ENCODE results near the gene KCNJ3.

The KCNJ3 gene

DNA sequence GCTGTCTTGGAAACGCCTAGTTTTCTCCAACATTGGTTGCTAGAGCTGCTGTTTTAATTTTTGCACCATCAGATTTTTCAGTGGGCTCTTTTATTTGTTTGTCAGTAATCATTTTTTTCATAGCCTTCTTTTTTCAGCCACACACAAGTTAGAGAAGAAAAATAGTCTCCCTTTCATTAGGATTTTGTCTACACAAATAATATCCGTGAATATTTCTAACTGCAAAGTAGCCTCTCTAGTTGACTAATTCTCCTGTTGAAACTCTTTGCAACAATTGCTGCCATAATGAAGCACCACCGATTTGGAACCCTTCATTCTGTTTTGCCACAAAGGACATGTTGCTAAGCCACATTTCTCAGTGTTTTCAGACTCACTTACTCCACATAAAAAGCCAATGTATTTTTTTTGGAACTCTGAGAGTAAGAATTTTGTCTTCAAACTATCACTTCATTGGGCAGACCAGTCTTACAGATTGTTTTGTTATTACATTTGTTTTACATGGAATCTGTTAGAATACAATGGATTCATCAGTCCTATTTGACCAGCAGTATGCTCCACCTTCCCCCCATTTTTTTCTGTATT lies 9.6 kb downstream of the KCNJ3 start:
- H3K4me3 ChIP-seq (ENCODE audit: low read depth in 1 of 2, low read length in 2 of 2): no peak overlapping the region
- H4K20me1 ChIP-seq (ENCODE audit: insufficient read depth, low read length): no peaks in the 10 kb centered on the region
- H3K9me3 ChIP-seq (ENCODE audit: insufficient read depth, low read length, severe bottlenecking): no peaks in the 10 kb centered on the region
- TF ChIP-seq EZH2 (IDR thresholded peaks at IDR 0.05; ENCODE audit: borderline replicate concordance, low read depth, low read length, severe bottlenecking): no peak
- TF ChIP-seq, protein P1, sequence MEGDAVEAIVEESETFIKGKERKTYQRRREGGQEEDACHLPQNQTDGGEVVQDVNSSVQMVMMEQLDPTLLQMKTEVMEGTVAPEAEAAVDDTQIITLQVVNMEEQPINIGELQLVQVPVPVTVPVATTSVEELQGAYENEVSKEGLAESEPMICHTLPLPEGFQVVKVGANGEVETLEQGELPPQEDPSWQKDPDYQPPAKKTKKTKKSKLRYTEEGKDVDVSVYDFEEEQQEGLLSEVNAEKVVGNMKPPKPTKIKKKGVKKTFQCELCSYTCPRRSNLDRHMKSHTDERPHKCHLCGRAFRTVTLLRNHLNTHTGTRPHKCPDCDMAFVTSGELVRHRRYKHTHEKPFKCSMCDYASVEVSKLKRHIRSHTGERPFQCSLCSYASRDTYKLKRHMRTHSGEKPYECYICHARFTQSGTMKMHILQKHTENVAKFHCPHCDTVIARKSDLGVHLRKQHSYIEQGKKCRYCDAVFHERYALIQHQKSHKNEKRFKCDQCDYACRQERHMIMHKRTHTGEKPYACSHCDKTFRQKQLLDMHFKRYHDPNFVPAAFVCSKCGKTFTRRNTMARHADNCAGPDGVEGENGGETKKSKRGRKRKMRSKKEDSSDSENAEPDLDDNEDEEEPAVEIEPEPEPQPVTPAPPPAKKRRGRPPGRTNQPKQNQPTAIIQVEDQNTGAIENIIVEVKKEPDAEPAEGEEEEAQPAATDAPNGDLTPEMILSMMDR (IDR thresholded peaks at IDR 0.05; ENCODE audit: borderline replicate concordance, extremely low read depth, low read length, poor library complexity, severe bottlenecking): no peak
- no peak for ATAC-seq (ENCODE audit: insufficient read depth, low read depth)
- H3K36me3 ChIP-seq (ENCODE audit: insufficient read depth, low read length): no peaks in the 10 kb centered on the region
- no peak overlapping the region for H3K9ac ChIP-seq (ENCODE audit: low read depth, low read length)
- no peaks in the 10 kb centered on the region for H3K4me1 ChIP-seq (ENCODE audit: insufficient read depth, low read length)
- H3K27me3 ChIP-seq (ENCODE audit: insufficient read depth, low read length, poor library complexity): no peaks in the 10 kb centered on the region
- H3K4me2 ChIP-seq (ENCODE audit: insufficient read depth, low read length): no peak overlapping the region
- no peaks in the 10 kb centered on the region for H3K79me2 ChIP-seq (ENCODE audit: insufficient read depth, low read length)
- H2AFZ ChIP-seq (ENCODE audit: low read depth, low read length): no peak overlapping the region
- DNase-seq: no peak
- no peak overlapping the region for H3K27ac ChIP-seq (ENCODE audit: low read length)

DNA sequence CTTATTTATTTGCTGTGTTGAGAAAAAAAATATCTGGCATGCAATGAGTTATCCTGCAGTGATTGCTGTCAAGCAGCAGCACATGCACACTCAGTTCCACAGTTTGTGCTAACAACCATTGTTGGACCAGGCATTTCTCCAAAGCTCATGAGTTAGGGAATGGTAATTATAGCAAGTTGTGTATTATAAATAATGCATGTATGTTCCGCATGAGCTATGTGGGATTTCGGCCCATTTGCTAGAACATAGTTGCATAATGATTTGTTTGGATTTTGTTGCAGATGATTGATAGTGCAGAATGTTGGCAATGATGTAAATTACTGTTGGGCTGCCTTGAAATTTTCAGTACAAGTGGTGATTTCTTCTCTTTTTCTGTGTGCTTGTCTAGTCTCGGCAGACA lies 10.7 kb downstream of the KCNJ3 start:
- Histone ChIP-seq H2AFZ (ENCODE audit: low read depth, low read length) (no peak overlapping the region), H3K4me1 (ENCODE audit: insufficient read depth, low read length) (no peaks in the 10 kb centered on the region), H4K20me1 (ENCODE audit: insufficient read depth, low read length) (no peaks in the 10 kb centered on the region), H3K9ac (ENCODE audit: low read depth, low read length) (no peak overlapping the region), H3K27ac (ENCODE audit: low read length) (no peak overlapping the region), H3K36me3 (ENCODE audit: insufficient read depth, low read length) (no peaks in the 10 kb centered on the region), H3K79me2 (ENCODE audit: insufficient read depth, low read length) (no peaks in the 10 kb centered on the region), H3K27me3 (ENCODE audit: insufficient read depth, low read length, poor library complexity) (no peaks in the 10 kb centered on the region), H3K4me3 (ENCODE audit: low read depth in 1 of 2, low read length in 2 of 2) (no peak overlapping the region), H3K4me2 (ENCODE audit: insufficient read depth, low read length) (no peak overlapping the region), H3K9me3 (ENCODE audit: insufficient read depth, low read length, severe bottlenecking) (no peaks in the 10 kb centered on the region)
- ATAC-seq (ENCODE audit: insufficient read depth, low read depth) (no peak), DNase-seq (no peak)
- TF ChIP-seq EZH2 (IDR thresholded peaks at IDR 0.05; ENCODE audit: borderline replicate concordance, low read depth, low read length, severe bottlenecking): no peak
- TF ChIP-seq, protein P1 (IDR thresholded peaks at IDR 0.05; ENCODE audit: borderline replicate concordance, extremely low read depth, low read length, poor library complexity, severe bottlenecking): no peak

DNA sequence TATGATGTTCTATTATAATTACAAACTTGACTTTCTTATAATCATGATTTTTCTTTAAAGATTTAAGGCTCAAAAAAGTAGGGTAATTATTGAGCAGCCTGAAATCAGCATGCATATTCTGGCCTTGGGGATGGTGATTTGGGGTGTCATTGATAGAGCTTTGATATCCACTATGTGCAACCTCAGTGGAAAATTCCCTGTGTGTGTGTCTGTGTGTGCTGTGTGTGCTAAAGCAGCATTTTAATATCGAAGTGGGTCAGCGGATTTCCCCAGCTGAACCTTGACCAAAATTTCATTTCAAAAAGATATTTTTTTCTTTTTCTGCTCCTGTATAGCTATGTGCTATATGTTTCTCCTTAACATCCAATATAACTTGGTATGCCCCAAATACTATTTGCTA lies 11.6 kb downstream of the KCNJ3 start:
- H3K27me3 ChIP-seq (ENCODE audit: insufficient read depth, low read length, poor library complexity): no peaks in the 10 kb centered on the region
- no peak overlapping the region for H3K27ac ChIP-seq (ENCODE audit: low read length)
- H3K4me3 ChIP-seq (ENCODE audit: low read depth in 1 of 2, low read length in 2 of 2): no peak overlapping the region
- no peak for DNase-seq
- H2AFZ ChIP-seq (ENCODE audit: low read depth, low read length): no peak overlapping the region
- H3K4me2 ChIP-seq (ENCODE audit: insufficient read depth, low read length): no peak overlapping the region
- no peak overlapping the region for H3K9ac ChIP-seq (ENCODE audit: low read depth, low read length)
- H3K9me3 ChIP-seq (ENCODE audit: insufficient read depth, low read length, severe bottlenecking): no peaks in the 10 kb centered on the region
- ATAC-seq (ENCODE audit: insufficient read depth, low read depth): no peak
- no peaks in the 10 kb centered on the region for H4K20me1 ChIP-seq (ENCODE audit: insufficient read depth, low read length)
- H3K4me1 ChIP-seq (ENCODE audit: insufficient read depth, low read length): no peaks in the 10 kb centered on the region
- TF ChIP-seq, protein P1 (IDR thresholded peaks at IDR 0.05; ENCODE audit: borderline replicate concordance, extremely low read depth, low read length, poor library complexity, severe bottlenecking): no peak
- no peak for TF ChIP-seq EZH2 (IDR thresholded peaks at IDR 0.05; ENCODE audit: borderline replicate concordance, low read depth, low read length, severe bottlenecking)
- H3K36me3 ChIP-seq (ENCODE audit: insufficient read depth, low read length): no peaks in the 10 kb centered on the region
- H3K79me2 ChIP-seq (ENCODE audit: insufficient read depth, low read length): no peaks in the 10 kb centered on the region

DNA sequence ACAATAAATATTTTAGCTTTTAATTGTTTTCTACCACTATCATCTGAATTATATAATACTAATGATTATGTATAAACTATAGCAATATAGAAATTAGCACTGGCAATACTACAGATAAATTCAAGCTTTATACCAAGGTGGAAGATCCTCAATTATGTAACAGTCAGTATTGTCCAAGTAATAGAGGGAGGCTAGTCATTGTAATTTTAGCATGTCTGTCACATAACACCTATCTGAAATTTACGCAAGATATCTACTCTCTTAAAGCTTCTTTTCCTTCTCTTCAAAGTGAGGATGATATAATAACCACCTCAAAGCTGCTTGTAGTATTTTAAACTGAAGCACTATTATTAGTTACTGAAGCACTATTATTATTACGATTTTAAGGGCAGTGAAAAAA lies 12.2 kb downstream of the KCNJ3 start:
- Histone ChIP-seq H3K27me3 (ENCODE audit: insufficient read depth, low read length, poor library complexity) (no peaks in the 10 kb centered on the region), H3K9me3 (ENCODE audit: insufficient read depth, low read length, severe bottlenecking) (no peaks in the 10 kb centered on the region), H3K9ac (ENCODE audit: low read depth, low read length) (no peak overlapping the region), H3K4me3 (ENCODE audit: low read depth in 1 of 2, low read length in 2 of 2) (no peak overlapping the region), H3K79me2 (ENCODE audit: insufficient read depth, low read length) (no peaks in the 10 kb centered on the region), H3K27ac (ENCODE audit: low read length) (no peak overlapping the region), H4K20me1 (ENCODE audit: insufficient read depth, low read length) (no peaks in the 10 kb centered on the region), H3K36me3 (ENCODE audit: insufficient read depth, low read length) (no peaks in the 10 kb centered on the region), H2AFZ (ENCODE audit: low read depth, low read length) (no peak overlapping the region), H3K4me1 (ENCODE audit: insufficient read depth, low read length) (no peaks in the 10 kb centered on the region), H3K4me2 (ENCODE audit: insufficient read depth, low read length) (no peak overlapping the region)
- no peak for TF ChIP-seq EZH2 (IDR thresholded peaks at IDR 0.05; ENCODE audit: borderline replicate concordance, low read depth, low read length, severe bottlenecking)
- TF ChIP-seq, protein P1 (IDR thresholded peaks at IDR 0.05; ENCODE audit: borderline replicate concordance, extremely low read depth, low read length, poor library complexity, severe bottlenecking): no peak
- no peak for DNase-seq
- ATAC-seq (ENCODE audit: insufficient read depth, low read depth): no peak
